HCT116 (cell line): ENCODE data around the gene ACSM4.

Experiments
- CEBPB ChIP-seq: IDR thresholded peaks from 2 replicates; pipeline ENCODE4 v1.6.1; 2012; ENCODE audit warnings: low read depth
- CTCF ChIP-seq, 3 experiments: fragments of 200-600 bp in 1 of 3; sonication (generic) in 1 of 3; IDR thresholded peaks in 2 of 3; conservative IDR thresholded peaks in 1 of 3; 2 replicates each; pipeline ENCODE4 v1.5.1; 2012 to 2017; ENCODE audit warnings: low read depth in 2 of 3, low read length in 2 of 3, antibody characterized with exemption in 1 of 3, borderline replicate concordance in 1 of 3, control low read depth in 1 of 3, mild to moderate bottlenecking in 1 of 3, mixed read lengths in 1 of 3, mixed run types in 1 of 3, moderate library complexity in 1 of 3; ENCODE audit not compliant: insufficient read depth in 1 of 3
- EZH2 ChIP-seq: fragments of 200-600 bp; sonication (generic); IDR thresholded peaks from 2 replicates; pipeline ENCODE4 v1.6.1; 2017; ENCODE audit warnings: antibody characterized with exemption, mixed run types
- EZH2phosphoT487 ChIP-seq: fragments of 200-600 bp; IDR thresholded peaks from 2 replicates; pipeline ENCODE4 v1.6.1; 2018; ENCODE audit warnings: antibody characterized with exemption, borderline replicate concordance
- MAX ChIP-seq: IDR thresholded peaks from 2 replicates; pipeline ENCODE4 v1.6.1; 2012
- POLR2A ChIP-seq: IDR thresholded peaks from 2 replicates; pipeline ENCODE4 v1.7.0; 2011; ENCODE audit warnings: borderline replicate concordance; ENCODE audit not compliant: insufficient read depth, insufficient read length; ENCODE audit errors: extremely low read depth
- REST ChIP-seq: IDR thresholded peaks from 2 replicates; pipeline ENCODE4 v1.6.1; 2012; ENCODE audit warnings: low read depth
- SIN3A ChIP-seq: IDR thresholded peaks from 2 replicates; pipeline ENCODE4 v1.6.1; 2012; ENCODE audit warnings: low read depth
- SP1 ChIP-seq: IDR thresholded peaks from 2 replicates; pipeline ENCODE4 v1.6.1; 2012; ENCODE audit warnings: low read depth
- ZFX ChIP-seq: fragments of 450-650 bp; IDR thresholded peaks from 2 replicates; pipeline ENCODE4 v1.6.1; 2017

GRCh38 chr12:7346551-7347225, 42.8 kb downstream of the ACSM4 start:
- no peak for TF ChIP-seq POLR2A
- no peak for TF ChIP-seq CTCF (IDR thresholded peaks at IDR 0.05 in 2 of 3, conservative IDR thresholded peaks at IDR 0.05 in 1 of 3; ENCODE audit: borderline replicate concordance in 1 of 3, insufficient read depth in 1 of 3, low read depth in 2 of 3, low read length in 2 of 3)
- TF ChIP-seq EZH2phosphoT487 = no peak
- no peak for TF ChIP-seq MAX
- no peak for TF ChIP-seq ZFX
- no peak for TF ChIP-seq SIN3A
- TF ChIP-seq EZH2 = no peak
- TF ChIP-seq CEBPB = no peak
- no peak for TF ChIP-seq SP1
- TF ChIP-seq REST = no peak
